Subcutaneous abdominal adipose tissue (tissue), 5 donors: ENCODE data around the gene TMEM208.

Source experiments
- H3K27ac ChIP-seq: one replicate; pipeline ENCODE4 v1.7.0; 2013; ENCODE audit warnings: low read depth, mild to moderate bottlenecking, inconsistent platforms, low read length, moderate library complexity
- H3K27me3 ChIP-seq, 5 donors: one replicate each; pipeline ENCODE4 v1.7.0; 2013; ENCODE audit warnings: low read length in 5 of 5, inconsistent platforms in 1 of 5; ENCODE audit not compliant: control insufficient read depth in 5 of 5, insufficient read depth in 4 of 5
- H3K36me3 ChIP-seq, 5 donors: one replicate each; pipeline ENCODE4 v1.7.0; 2013; ENCODE audit warnings: low read length in 5 of 5; ENCODE audit not compliant: control insufficient read depth in 5 of 5, insufficient read depth in 5 of 5
- H3K4me1 ChIP-seq, 5 donors: one replicate each; pipeline ENCODE4 v1.7.0; 2013; ENCODE audit warnings: low read length in 5 of 5, mild to moderate bottlenecking in 3 of 5, moderate library complexity in 1 of 5; ENCODE audit not compliant: control insufficient read depth in 5 of 5, insufficient read depth in 5 of 5
- H3K4me3 ChIP-seq, 5 donors: one replicate each; pipeline ENCODE4 v1.7.0; 2013; ENCODE audit warnings: low read length in 5 of 5, low read depth in 1 of 5
- H3K9ac ChIP-seq, 5 donors: one replicate each; pipeline ENCODE4 v1.7.0; 2013; ENCODE audit warnings: low read length in 5 of 5, mild to moderate bottlenecking in 4 of 5, moderate library complexity in 3 of 5
- H3K9me3 ChIP-seq, 5 donors: one replicate each; pipeline ENCODE4 v1.7.0; 2013; ENCODE audit warnings: low read length in 5 of 5; ENCODE audit not compliant: control insufficient read depth in 5 of 5
- donor health status: healthy.
- donor health status: healthy.
- donor health status: healthy.
- donor health status: healthy.
- donor health status: healthy.

The TMEM208 gene

GRCh38 chr16:67207249-67208091 is 19.5 kb upstream of the TMEM208 start:
- Histone ChIP-seq H3K9me3 (no peaks in the 10 kb centered on the region), H3K9ac (no peak overlapping the region), H3K4me3 (no peak overlapping the region), H3K36me3 (peaks cover 0 to 71% (median 33%) of the 10 kb centered on the region in 5 donors), H3K27ac (no peak overlapping the region), H3K27me3 (no peaks in the 10 kb centered on the region), H3K4me1 (no peaks in the 10 kb centered on the region)

- H3K36me3 ChIP-seq: peaks cover 0 to 63% (median 26%) of the 10 kb centered on the region in 5 donors
- H3K9ac ChIP-seq: no peak overlapping the region
- H3K4me3 ChIP-seq: no peak overlapping the region
- H3K27ac ChIP-seq: no peak overlapping the region
- no peaks in the 10 kb centered on the region for H3K9me3 ChIP-seq
- H3K27me3 ChIP-seq: no peaks in the 10 kb centered on the region
- H3K4me1 ChIP-seq: peaks cover 0 to 7% (median 3%) of the 10 kb centered on the region in 5 donors
These were observed 18.6 kb upstream of the TMEM208 start for GRCh38 chr16:67208154-67208896.

GRCh38 chr16:67209565-67209964 is 17.4 kb upstream of the TMEM208 start:
- Histone ChIP-seq H3K27me3 (no peaks in the 10 kb centered on the region), H3K9me3 (no peaks in the 10 kb centered on the region), H3K4me1 (peaks cover 0 to 11% (median 3%) of the 10 kb centered on the region in 5 donors), H3K36me3 (peaks cover 0 to 51% (median 16%) of the 10 kb centered on the region in 5 donors), H3K4me3 (no peak overlapping the region), H3K9ac (no peak overlapping the region), H3K27ac (no peak overlapping the region)

GRCh38 chr16:67210069-67210937 is 16.6 kb upstream of the TMEM208 start:
- no peaks in the 10 kb centered on the region for H3K9me3 ChIP-seq
- no peak overlapping the region for H3K27ac ChIP-seq
- peaks cover 0 to 11% (median 3%) of the 10 kb centered on the region in 5 donors for H3K4me1 ChIP-seq
- H3K4me3 ChIP-seq: no peak overlapping the region
- H3K36me3 ChIP-seq: peaks cover 0 to 51% (median 16%) of the 10 kb centered on the region in 5 donors
- no peak overlapping the region for H3K9ac ChIP-seq
- H3K27me3 ChIP-seq: no peaks in the 10 kb centered on the region

GRCh38 chr16:67211674-67212073 is 15.3 kb upstream of the TMEM208 start:
- peaks cover under 1 to 24% (median 13%) of the 10 kb centered on the region in 5 donors for H3K4me1 ChIP-seq
- no peak overlapping the region for H3K27ac ChIP-seq
- no peaks in the 10 kb centered on the region for H3K27me3 ChIP-seq
- H3K36me3 ChIP-seq: peaks cover 0 to 40% (median 13%) of the 10 kb centered on the region in 5 donors
- no peak overlapping the region for H3K4me3 ChIP-seq
- H3K9ac ChIP-seq: no peak overlapping the region
- no peaks in the 10 kb centered on the region for H3K9me3 ChIP-seq

GRCh38 chr16:67212766-67213165 is 14.2 kb upstream of the TMEM208 start:
- Histone ChIP-seq H3K27ac (no peak overlapping the region), H3K27me3 (no peaks in the 10 kb centered on the region), H3K4me1 (peaks cover 8 to 35% (median 24%) of the 10 kb centered on the region in 5 donors), H3K9ac (no peak overlapping the region), H3K36me3 (peaks cover 0 to 31% (median 8%) of the 10 kb centered on the region in 5 donors), H3K9me3 (no peaks in the 10 kb centered on the region), H3K4me3 (no peak overlapping the region)

GRCh38 chr16:67213197-67214019 is 13.5 kb upstream of the TMEM208 start:
- Histone ChIP-seq H3K27ac (no peak overlapping the region), H3K9me3 (no peaks in the 10 kb centered on the region), H3K9ac (no peak overlapping the region), H3K36me3 (peaks cover 0 to 29% (median 8%) of the 10 kb centered on the region in 5 donors), H3K4me1 (peaks cover 9 to 36% (median 26%) of the 10 kb centered on the region in 5 donors), H3K4me3 (no peak overlapping the region), H3K27me3 (no peaks in the 10 kb centered on the region)

- Histone ChIP-seq H3K9ac (no peak overlapping the region), H3K4me3 (no peak overlapping the region), H3K9me3 (no peaks in the 10 kb centered on the region), H3K36me3 (peaks cover 0 to 14% (median 7%) of the 10 kb centered on the region in 5 donors), H3K27me3 (no peaks in the 10 kb centered on the region), H3K27ac (no peak overlapping the region), H3K4me1 (peaks cover 9 to 36% (median 26%) of the 10 kb centered on the region in 5 donors)
These were observed 11.2 kb upstream of the TMEM208 start for GRCh38 chr16:67215706-67216105.
